A549 (cell line): ENCODE measurements around the gene SAG.

Source experiments
- BHLHE40 ChIP-seq: IDR thresholded peaks from 2 replicates; pipeline ENCODE4 v1.6.1; 2012; ENCODE audit warnings: low read depth, low read length, inconsistent platforms
- FOSL2 ChIP-seq, 2 experiments: fragments of 450-650 bp in 1 of 2; fragments of >200 bp in 1 of 2; sonication (Bioruptor Twin) in 1 of 2; formaldehyde crosslinking; IDR thresholded peaks; 2 replicates each; pipeline versions ENCODE4 v1.5.0 to v1.6.1; 2016 to 2020; ENCODE audit warnings: mild to moderate bottlenecking in 1 of 2, moderate library complexity in 1 of 2
- JUNB ChIP-seq: fragments of >200 bp; sonication (Bioruptor Twin); formaldehyde crosslinking; IDR thresholded peaks from 2 replicates; pipeline ENCODE4 v1.6.1; 2016
- MAFK ChIP-seq: fragments of 450-650 bp; IDR thresholded peaks from 2 replicates; pipeline ENCODE4 v1.6.1; 2014; ENCODE audit not compliant: partially characterized antibody
- MYC ChIP-seq: IDR thresholded peaks from 2 replicates; pipeline ENCODE4 v1.6.1; 2012; ENCODE audit warnings: mild to moderate bottlenecking, inconsistent platforms, low read length, improper control_type of control experiment, borderline replicate concordance
- RCOR1 ChIP-seq: fragments of 150-350 bp; IDR thresholded peaks from 2 replicates; pipeline ENCODE4 v1.6.1; 2014; ENCODE audit warnings: antibody characterized with exemption, low read length, low read depth
- RFX5 ChIP-seq: fragments of 450-650 bp; IDR thresholded peaks from 2 replicates; pipeline ENCODE4 v1.7.1; 2014; ENCODE audit warnings: antibody characterized with exemption, mild to moderate bottlenecking, moderate library complexity
- TF ChIP-seq, protein P1 (sequence below): fragments of >200 bp; sonication (Bioruptor Twin); formaldehyde crosslinking; IDR thresholded peaks from 3 replicates; pipeline ENCODE4 v1.5.1; 2016
- TF ChIP-seq, protein P2 (sequence below): IDR thresholded peaks from 2 replicates; pipeline ENCODE4 v1.6.1; 2012

DNA sequence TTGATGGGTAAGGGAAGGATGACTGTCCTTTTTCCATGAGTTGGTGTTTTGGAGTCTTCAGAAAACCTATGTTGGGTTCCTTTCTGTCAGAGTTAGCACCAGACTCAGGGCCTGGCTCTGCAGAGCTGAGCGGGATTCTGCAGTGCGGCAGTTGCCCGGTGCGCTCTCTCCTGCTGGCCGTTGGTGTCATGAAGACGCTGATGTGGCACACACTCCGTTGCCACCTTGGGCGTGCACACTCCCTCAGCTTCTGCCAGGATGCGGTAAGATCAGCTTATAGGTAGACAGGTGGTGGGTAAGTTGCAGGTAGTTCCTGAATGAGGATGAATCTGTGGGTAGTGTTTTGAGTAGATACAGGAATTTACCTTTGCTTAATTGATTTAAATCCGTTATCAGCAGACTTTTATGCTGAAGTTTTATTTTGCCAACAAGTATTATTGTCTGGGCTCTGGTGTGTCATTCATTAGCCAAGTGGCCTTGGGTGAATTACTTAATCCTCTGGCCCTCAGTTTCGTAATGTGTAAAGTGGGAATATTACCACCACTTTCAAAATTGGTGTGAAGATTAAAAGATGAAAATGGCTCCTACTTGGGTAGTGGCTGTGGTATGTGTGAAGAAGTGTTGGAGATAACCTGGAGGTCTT is 73.5 kb downstream of the SAG start:
- TF ChIP-seq, protein P1, sequence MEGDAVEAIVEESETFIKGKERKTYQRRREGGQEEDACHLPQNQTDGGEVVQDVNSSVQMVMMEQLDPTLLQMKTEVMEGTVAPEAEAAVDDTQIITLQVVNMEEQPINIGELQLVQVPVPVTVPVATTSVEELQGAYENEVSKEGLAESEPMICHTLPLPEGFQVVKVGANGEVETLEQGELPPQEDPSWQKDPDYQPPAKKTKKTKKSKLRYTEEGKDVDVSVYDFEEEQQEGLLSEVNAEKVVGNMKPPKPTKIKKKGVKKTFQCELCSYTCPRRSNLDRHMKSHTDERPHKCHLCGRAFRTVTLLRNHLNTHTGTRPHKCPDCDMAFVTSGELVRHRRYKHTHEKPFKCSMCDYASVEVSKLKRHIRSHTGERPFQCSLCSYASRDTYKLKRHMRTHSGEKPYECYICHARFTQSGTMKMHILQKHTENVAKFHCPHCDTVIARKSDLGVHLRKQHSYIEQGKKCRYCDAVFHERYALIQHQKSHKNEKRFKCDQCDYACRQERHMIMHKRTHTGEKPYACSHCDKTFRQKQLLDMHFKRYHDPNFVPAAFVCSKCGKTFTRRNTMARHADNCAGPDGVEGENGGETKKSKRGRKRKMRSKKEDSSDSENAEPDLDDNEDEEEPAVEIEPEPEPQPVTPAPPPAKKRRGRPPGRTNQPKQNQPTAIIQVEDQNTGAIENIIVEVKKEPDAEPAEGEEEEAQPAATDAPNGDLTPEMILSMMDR: no peak
- TF ChIP-seq RCOR1 (no peak), BHLHE40 (no peak), MAFK (no peak), RFX5 (no peak), FOSL2 (IDR thresholded peaks at IDR 0.05) (no peak), FOSL2 (CRISPR knock-in tag; IDR thresholded peaks at IDR 0.05) (no peak), MYC (no peak), JUNB (no peak)
- TF ChIP-seq, protein P2, sequence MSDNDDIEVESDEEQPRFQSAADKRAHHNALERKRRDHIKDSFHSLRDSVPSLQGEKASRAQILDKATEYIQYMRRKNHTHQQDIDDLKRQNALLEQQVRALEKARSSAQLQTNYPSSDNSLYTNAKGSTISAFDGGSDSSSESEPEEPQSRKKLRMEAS: no peak
